Measurements from ENCODE around the gene SULT1C3. TPM values are rescaled to one million over a fixed set of nuclear protein-coding genes. Genes with fewer than 3 reads are reported as not detected.
A peak's percentile ranks its signal among the peaks of the same experiment; 100 is the strongest.
"Not testable (repeated sequence)": the region's sequence is repeated elsewhere in the genome, so short reads cannot be mapped to it uniquely, and the experiment has no call there.

SULT1C3 gene
- total RNA-seq, 1 experiment from 2014 or later: not detected

GRCh38 chr2:108267101-108267500 is 27.3 kb downstream of the SULT1C3 start:
- Histone ChIP-seq H3K9me3 (replicated peaks) (no peaks in the 10 kb centered on the region), H3K27ac (no peak overlapping the region), H3K4me3 (no peak overlapping the region), H3K27me3 (no peaks in the 10 kb centered on the region; the same call in 1 of the 2 replicates), H3K36me3 (no peaks in the 10 kb centered on the region), H3K4me1 (no peaks in the 10 kb centered on the region)
- no peak for DNase-seq

- no peak for DNase-seq
- Histone ChIP-seq H3K4me1 (no peaks in the 10 kb centered on the region), H3K36me3 (no peaks in the 10 kb centered on the region), H3K27me3 (no peaks in the 10 kb centered on the region; the same call in 1 of the 2 replicates), H3K4me3 (no peak overlapping the region), H3K9me3 (replicated peaks) (no peaks in the 10 kb centered on the region), H3K27ac (no peak overlapping the region)
These were observed 28.2 kb downstream of the SULT1C3 start for GRCh38 chr2:108268001-108268400.

- no peak overlapping the region for H3K4me3 ChIP-seq
- H3K27ac ChIP-seq: no peak overlapping the region
- no peaks in the 10 kb centered on the region for H3K27me3 ChIP-seq
- no peaks in the 10 kb centered on the region for H3K4me1 ChIP-seq
- DNase-seq: no peak
- H3K36me3 ChIP-seq: no peaks in the 10 kb centered on the region
- H3K9me3 ChIP-seq (replicated peaks): no peaks in the 10 kb centered on the region
These were observed 30.6 kb downstream of the SULT1C3 start for GRCh38 chr2:108270346-108270745.

- Histone ChIP-seq H3K4me1 (no peaks in the 10 kb centered on the region), H3K36me3 (no peaks in the 10 kb centered on the region), H3K4me3 (no peak overlapping the region), H3K27me3 (no peaks in the 10 kb centered on the region), H3K27ac (no peak overlapping the region), H3K9me3 (replicated peaks) (no peaks in the 10 kb centered on the region)
- peak in 1 of 2 experiments; percentile 4 for DNase-seq
These were observed 31.2 kb downstream of the SULT1C3 start for GRCh38 chr2:108270768-108271506.

GRCh38 chr2:108271691-108272253 is 32.0 kb downstream of the SULT1C3 start:
- DNase-seq: peak; percentile 19 to 43
- Histone ChIP-seq H3K4me3 (peak overlapping the region; percentile 43), H3K4me1 (no peaks in the 10 kb centered on the region), H3K27me3 (no peaks in the 10 kb centered on the region), H3K36me3 (no peaks in the 10 kb centered on the region), H3K27ac (no peak overlapping the region), H3K9me3 (replicated peaks) (no peaks in the 10 kb centered on the region)

- Histone ChIP-seq H3K9me3 (replicated peaks) (no peaks in the 10 kb centered on the region), H3K4me3 (no peak overlapping the region), H3K27ac (no peak overlapping the region), H3K27me3 (no peaks in the 10 kb centered on the region), H3K4me1 (no peaks in the 10 kb centered on the region; the same call in 1 of the 2 replicates), H3K36me3 (no peaks in the 10 kb centered on the region)
- no peak for DNase-seq
These were observed 38.9 kb downstream of the SULT1C3 start for GRCh38 chr2:108278631-108279030.

GRCh38 chr2:108279468-108279867 is 39.7 kb downstream of the SULT1C3 start:
- Histone ChIP-seq H3K27me3 (no peaks in the 10 kb centered on the region), H3K27ac (no peak overlapping the region), H3K36me3 (no peaks in the 10 kb centered on the region), H3K9me3 (replicated peaks) (no peaks in the 10 kb centered on the region), H3K4me1 (no peaks in the 10 kb centered on the region; the same call in 1 of the 2 replicates), H3K4me3 (no peak overlapping the region)
- no peak for DNase-seq

GRCh38 chr2:108280466-108280865 is 40.7 kb downstream of the SULT1C3 start:
- no peaks in the 10 kb centered on the region for H3K27me3 ChIP-seq
- no peak for DNase-seq
- H3K36me3 ChIP-seq: no peaks in the 10 kb centered on the region
- no peak overlapping the region for H3K27ac ChIP-seq
- no peaks in the 10 kb centered on the region for H3K9me3 ChIP-seq (replicated peaks)
- H3K4me1 ChIP-seq: no peaks in the 10 kb centered on the region; the same call in 1 of the 2 replicates
- no peak overlapping the region for H3K4me3 ChIP-seq

- not testable (repeated sequence) for H3K9me3 ChIP-seq (replicated peaks); H3K36me3 ChIP-seq; H3K4me3 ChIP-seq; H3K4me1 ChIP-seq; DNase-seq; H3K27ac ChIP-seq; H3K27me3 ChIP-seq
These were observed 44.8 kb downstream of the SULT1C3 start for GRCh38 chr2:108284566-108284965.

GRCh38 chr2:108285616-108286015 is 45.8 kb downstream of the SULT1C3 start:
- no peaks in the 10 kb centered on the region for H3K9me3 ChIP-seq (replicated peaks)
- DNase-seq: no peak
- H3K27me3 ChIP-seq: no peaks in the 10 kb centered on the region
- no peaks in the 10 kb centered on the region for H3K36me3 ChIP-seq
- no peak overlapping the region for H3K27ac ChIP-seq
- H3K4me1 ChIP-seq: no peaks in the 10 kb centered on the region
- no peak overlapping the region for H3K4me3 ChIP-seq

- Histone ChIP-seq H3K27me3 (no peaks in the 10 kb centered on the region), H3K27ac (no peak overlapping the region), H3K4me1 (no peaks in the 10 kb centered on the region), H3K9me3 (replicated peaks) (no peaks in the 10 kb centered on the region), H3K36me3 (no peaks in the 10 kb centered on the region), H3K4me3 (no peak overlapping the region)
- DNase-seq: no peak
These were observed 47.4 kb downstream of the SULT1C3 start for GRCh38 chr2:108287169-108287568.

GRCh38 chr2:108288534-108289106 is 48.9 kb downstream of the SULT1C3 start, which contains the start of gene SULT1C2:
Gene SULT1C2, plus strand, starts transcription at chr2:108288895. Its CDS starts 4,773 bp downstream, at chr2:108293668.
- peak in 1 of 2 experiments; percentile 29 for DNase-seq
- no peaks in the 10 kb centered on the region for H3K36me3 ChIP-seq
- H3K4me3 ChIP-seq: no peak within 1 kb of the TSS
- no peaks in the 10 kb centered on the region for H3K27me3 ChIP-seq
- no peaks in the 10 kb centered on the region for H3K9me3 ChIP-seq (replicated peaks)
- H3K4me1 ChIP-seq: no peaks in the 10 kb centered on the region
- no peak within 1 kb of the TSS for H3K27ac ChIP-seq

GRCh38 chr2:108293850-108294249 is 54.1 kb downstream of the SULT1C3 start:
- DNase-seq: no peak
- Histone ChIP-seq H3K9me3 (replicated peaks) (no peaks in the 10 kb centered on the region), H3K4me1 (no peaks in the 10 kb centered on the region), H3K27ac (no peak overlapping the region), H3K36me3 (no peaks in the 10 kb centered on the region), H3K27me3 (no peaks in the 10 kb centered on the region), H3K4me3 (no peak overlapping the region)

GRCh38 chr2:108297436-108298141 is 57.8 kb downstream of the SULT1C3 start:
- no peak overlapping the region for H3K27ac ChIP-seq
- H3K27me3 ChIP-seq: no peaks in the 10 kb centered on the region
- H3K4me3 ChIP-seq: no peak overlapping the region
- no peaks in the 10 kb centered on the region for H3K4me1 ChIP-seq
- H3K9me3 ChIP-seq (replicated peaks): no peaks in the 10 kb centered on the region
- no peak for DNase-seq
- no peaks in the 10 kb centered on the region for H3K36me3 ChIP-seq

GRCh38 chr2:108301558-108301957 is 61.8 kb downstream of the SULT1C3 start:
- H3K9me3 ChIP-seq (replicated peaks): no peaks in the 10 kb centered on the region
- no peaks in the 10 kb centered on the region for H3K27me3 ChIP-seq
- H3K36me3 ChIP-seq: no peaks in the 10 kb centered on the region
- no peaks in the 10 kb centered on the region for H3K4me1 ChIP-seq
- no peak for DNase-seq
- H3K4me3 ChIP-seq: no peak overlapping the region
- H3K27ac ChIP-seq: no peak overlapping the region
